Astrocyte (in vitro differentiated cells and primary cell): ENCODE results near the gene MAP7. TPM values are rescaled to one million over a fixed set of nuclear protein-coding genes. Genes with fewer than 3 reads are reported as not detected.

Experiments used
- DNase-seq: peaks from one replicate; pipeline ENCODE4 v3.0.0-alpha.2; 2010; ENCODE audit warnings: low read depth
- FAIRE-seq: peaks from 2 replicates; lab custom pipeline; 2011; peaks lifted over from hg19 to GRCh38; lab: Jason Lieb, UNC
- H2AFZ ChIP-seq: 2 replicates; pipeline ENCODE4 v1.6.0; 2012; ENCODE audit warnings: low read depth, low read length, inconsistent platforms
- H3K27ac ChIP-seq: 2 replicates; pipeline ENCODE4 v1.5.1; 2011; ENCODE audit warnings: low read depth, low read length, inconsistent platforms
- H3K27me3 ChIP-seq: 2 replicates; pipeline ENCODE4 v1.6.0; 2011; ENCODE audit warnings: low read length, inconsistent platforms; ENCODE audit not compliant: insufficient read depth
- H3K36me3 ChIP-seq: 2 replicates; pipeline ENCODE4 v1.5.1; 2011; ENCODE audit warnings: low read length, inconsistent platforms; ENCODE audit not compliant: insufficient read depth
- H3K4me1 ChIP-seq: 2 replicates; pipeline ENCODE4 v1.5.1; 2011; ENCODE audit warnings: low read length, inconsistent platforms; ENCODE audit not compliant: insufficient read depth
- H3K4me2 ChIP-seq: 2 replicates; pipeline ENCODE4 v1.6.0; 2012; ENCODE audit warnings: low read length, inconsistent platforms
- H3K4me3 ChIP-seq: 2 replicates; pipeline ENCODE4 v1.5.1; 2011; ENCODE audit warnings: low read depth, mild to moderate bottlenecking, low read length, inconsistent platforms; ENCODE audit not compliant: insufficient read depth
- H3K79me2 ChIP-seq: 2 replicates; pipeline ENCODE4 v1.6.0; 2012; ENCODE audit warnings: mild to moderate bottlenecking, low read length, inconsistent platforms; ENCODE audit not compliant: insufficient read depth
- H3K9ac ChIP-seq: 2 replicates; pipeline ENCODE4 v1.6.0; 2012; ENCODE audit warnings: mild to moderate bottlenecking, low read length, inconsistent platforms
- H3K9me3 ChIP-seq: 2 replicates; pipeline ENCODE4 v1.5.1; 2012; ENCODE audit warnings: low read depth, mild to moderate bottlenecking, low read length, inconsistent platforms; ENCODE audit not compliant: insufficient read depth
- H4K20me1 ChIP-seq: 2 replicates; pipeline ENCODE4 v1.6.0; 2012; ENCODE audit warnings: low read length, inconsistent platforms; ENCODE audit not compliant: insufficient read depth
- H3K27ac Mint-ChIP-seq: one replicate; pipeline ENCODE4 v1.8.0; 2021; ENCODE audit warnings: mild to moderate bottlenecking, mixed read lengths; ENCODE audit not compliant: unreplicated experiment
- H3K27me3 Mint-ChIP-seq: one replicate; pipeline ENCODE4 v1.8.0; 2021; ENCODE audit warnings: low read depth, mixed read lengths; ENCODE audit not compliant: unreplicated experiment
- H3K36me3 Mint-ChIP-seq: one replicate; pipeline ENCODE4 v1.8.0; 2021; ENCODE audit warnings: low read depth, mixed read lengths; ENCODE audit not compliant: unreplicated experiment
- H3K4me1 Mint-ChIP-seq: one replicate; pipeline ENCODE4 v1.8.0; 2021; ENCODE audit warnings: low read depth, mixed read lengths; ENCODE audit not compliant: unreplicated experiment
- H3K4me3 Mint-ChIP-seq: one replicate; pipeline ENCODE4 v1.8.0; 2021; ENCODE audit warnings: mild to moderate bottlenecking, moderate library complexity, mixed read lengths; ENCODE audit not compliant: unreplicated experiment
- H3K9me3 Mint-ChIP-seq: one replicate; pipeline ENCODE4 v1.8.0; 2021; ENCODE audit warnings: mild to moderate bottlenecking, mixed read lengths; ENCODE audit not compliant: unreplicated experiment
- CTCF ChIP-seq: IDR thresholded peaks from 2 replicates; pipeline ENCODE4 v1.5.1; 2011; ENCODE audit warnings: low read depth, mild to moderate bottlenecking, inconsistent platforms, low read length, moderate library complexity; ENCODE audit not compliant: insufficient read depth
- EZH2 ChIP-seq: IDR thresholded peaks from 2 replicates; pipeline ENCODE4 v1.6.1; 2012; ENCODE audit warnings: mild to moderate bottlenecking, low read length, inconsistent platforms; ENCODE audit not compliant: insufficient read depth
- total RNA-seq: library from RNA; stranded (reverse); gene quantifications from 2 replicates; pipeline ENCODE4 v1.2.1, GENCODE V29; 2021

Gene MAP7
- total RNA-seq, 1 donor from 2014 or later = 3.3 TPM

- Histone ChIP-seq H3K27me3 (no peaks in the 10 kb centered on the region), H3K27ac (no peak overlapping the region), H2AFZ (no peak overlapping the region), H3K4me2 (no peak overlapping the region), H3K9ac (no peak overlapping the region), H4K20me1 (no peaks in the 10 kb centered on the region), H3K79me2 (no peaks in the 10 kb centered on the region), H3K9me3 (no peaks in the 10 kb centered on the region), H3K4me3 (no peak overlapping the region), H3K4me1 (no peaks in the 10 kb centered on the region), H3K36me3 (no peaks in the 10 kb centered on the region)
- H3K27ac Mint-ChIP-seq = no peak overlapping the region
- no peak overlapping the region for H3K4me3 Mint-ChIP-seq
- H3K27me3 Mint-ChIP-seq = no peaks in the 10 kb centered on the region
- H3K4me1 Mint-ChIP-seq = no peaks in the 10 kb centered on the region
- no peak for FAIRE-seq
- no peaks in the 10 kb centered on the region for H3K36me3 Mint-ChIP-seq
- DNase-seq = no peak
- H3K9me3 Mint-ChIP-seq = no peaks in the 10 kb centered on the region
- TF ChIP-seq CTCF (no peak), EZH2 (no peak)
Observed at GRCh38 chr6:136535017-136535765, 15.0 kb downstream of the MAP7 start.

GRCh38 chr6:136534268-136534667 lies 16.0 kb downstream of the MAP7 start:
- no peak for TF ChIP-seq CTCF
- no peak for TF ChIP-seq EZH2
- Mint-ChIP-seq H3K4me3 (no peak overlapping the region), H3K4me1 (no peaks in the 10 kb centered on the region), H3K9me3 (no peaks in the 10 kb centered on the region), H3K36me3 (no peaks in the 10 kb centered on the region), H3K27ac (no peak overlapping the region), H3K27me3 (no peaks in the 10 kb centered on the region)
- H3K36me3 ChIP-seq = no peaks in the 10 kb centered on the region
- H3K27me3 ChIP-seq = no peaks in the 10 kb centered on the region
- no peak overlapping the region for H3K9ac ChIP-seq
- FAIRE-seq (no peak), DNase-seq (no peak)
- H3K9me3 ChIP-seq = no peaks in the 10 kb centered on the region
- no peaks in the 10 kb centered on the region for H3K79me2 ChIP-seq
- no peak overlapping the region for H2AFZ ChIP-seq
- no peak overlapping the region for H3K4me2 ChIP-seq
- H4K20me1 ChIP-seq = no peaks in the 10 kb centered on the region
- no peaks in the 10 kb centered on the region for H3K4me1 ChIP-seq
- no peak overlapping the region for H3K4me3 ChIP-seq
- no peak overlapping the region for H3K27ac ChIP-seq

GRCh38 chr6:136533487-136533886 lies 16.7 kb downstream of the MAP7 start:
- no peaks in the 10 kb centered on the region for H3K36me3 ChIP-seq
- no peaks in the 10 kb centered on the region for H3K9me3 ChIP-seq
- Mint-ChIP-seq H3K9me3 (no peaks in the 10 kb centered on the region), H3K4me1 (peaks cover 1% of the 10 kb centered on the region), H3K36me3 (no peaks in the 10 kb centered on the region), H3K27ac (no peak overlapping the region), H3K4me3 (no peak overlapping the region), H3K27me3 (no peaks in the 10 kb centered on the region)
- no peak overlapping the region for H3K4me2 ChIP-seq
- no peak overlapping the region for H3K27ac ChIP-seq
- FAIRE-seq = no peak
- no peaks in the 10 kb centered on the region for H3K4me1 ChIP-seq
- H4K20me1 ChIP-seq = no peaks in the 10 kb centered on the region
- no peak overlapping the region for H3K9ac ChIP-seq
- no peak overlapping the region for H2AFZ ChIP-seq
- H3K4me3 ChIP-seq = no peak overlapping the region
- TF ChIP-seq EZH2 = no peak
- TF ChIP-seq CTCF = no peak
- H3K79me2 ChIP-seq = no peaks in the 10 kb centered on the region
- no peaks in the 10 kb centered on the region for H3K27me3 ChIP-seq
- no peak for DNase-seq
